ENCODE data around the gene KLHL25. TPM values are rescaled to one million over a fixed set of nuclear protein-coding genes. Genes with fewer than 3 reads are reported as not detected.

Gene KLHL25
- total RNA-seq, 1 donor, result 8.8 TPM

GRCh38 chr15:85762039-85762755 lies 32.5 kb downstream of the KLHL25 start:
- H3K4me3 ChIP-seq (ENCODE audit: low read length), result no peak overlapping the region
- no peaks in the 10 kb centered on the region for H3K9me3 ChIP-seq (ENCODE audit: low read depth, low read length)
- H3K27me3 ChIP-seq (ENCODE audit: insufficient read depth, low read length), result no peaks in the 10 kb centered on the region
- no peaks in the 10 kb centered on the region for H3K4me1 ChIP-seq (ENCODE audit: insufficient read depth, low read length)

- H3K4me1 ChIP-seq (ENCODE audit: insufficient read depth, low read length), result no peaks in the 10 kb centered on the region
- H3K9me3 ChIP-seq (ENCODE audit: low read depth, low read length), result no peaks in the 10 kb centered on the region
- no peaks in the 10 kb centered on the region for H3K27me3 ChIP-seq (ENCODE audit: insufficient read depth, low read length)
- H3K4me3 ChIP-seq (ENCODE audit: low read length), result no peak overlapping the region
These were observed 33.1 kb downstream of the KLHL25 start for GRCh38 chr15:85761635-85762034.

- no peaks in the 10 kb centered on the region for H3K9me3 ChIP-seq (ENCODE audit: low read depth, low read length)
These were observed 34.0 kb downstream of the KLHL25 start for GRCh38 chr15:85760531-85761371.

GRCh38 chr15:85760049-85760448 lies 34.7 kb downstream of the KLHL25 start:
- Histone ChIP-seq H3K27me3 (ENCODE audit: insufficient read depth, low read length) (no peaks in the 10 kb centered on the region), H3K4me3 (ENCODE audit: low read length) (no peak overlapping the region), H3K4me1 (ENCODE audit: insufficient read depth, low read length) (no peaks in the 10 kb centered on the region), H3K9me3 (ENCODE audit: low read depth, low read length) (no peaks in the 10 kb centered on the region)

More at GRCh38 chr15:85760531-85761371, 34.0 kb downstream of the KLHL25 start:
- Histone ChIP-seq H3K4me1 (ENCODE audit: insufficient read depth, low read length) (no peaks in the 10 kb centered on the region), H3K27me3 (ENCODE audit: insufficient read depth, low read length) (no peaks in the 10 kb centered on the region), H3K4me3 (ENCODE audit: low read length) (no peak overlapping the region)

GRCh38 chr15:85759376-85759775 lies 35.3 kb downstream of the KLHL25 start:
- no peaks in the 10 kb centered on the region for H3K4me1 ChIP-seq (ENCODE audit: insufficient read depth, low read length)
- no peaks in the 10 kb centered on the region for H3K9me3 ChIP-seq (ENCODE audit: low read depth, low read length)
- H3K4me3 ChIP-seq (ENCODE audit: low read length), result no peak overlapping the region
- H3K27me3 ChIP-seq (ENCODE audit: insufficient read depth, low read length), result no peaks in the 10 kb centered on the region

GRCh38 chr15:85758655-85758978 lies 36.1 kb downstream of the KLHL25 start:
- Histone ChIP-seq H3K27me3 (ENCODE audit: insufficient read depth, low read length) (no peaks in the 10 kb centered on the region), H3K9me3 (ENCODE audit: low read depth, low read length) (no peaks in the 10 kb centered on the region)

GRCh38 chr15:85757939-85758654 lies 36.6 kb downstream of the KLHL25 start:
- Histone ChIP-seq H3K4me3 (ENCODE audit: low read length) (no peak overlapping the region), H3K9me3 (ENCODE audit: low read depth, low read length) (no peaks in the 10 kb centered on the region), H3K27me3 (ENCODE audit: insufficient read depth, low read length) (no peaks in the 10 kb centered on the region), H3K4me1 (ENCODE audit: insufficient read depth, low read length) (no peaks in the 10 kb centered on the region)

More at GRCh38 chr15:85758655-85758978, 36.1 kb downstream of the KLHL25 start:
- Histone ChIP-seq H3K4me3 (ENCODE audit: low read length) (no peak overlapping the region), H3K4me1 (ENCODE audit: insufficient read depth, low read length) (no peaks in the 10 kb centered on the region)

GRCh38 chr15:85757073-85757938 lies 37.4 kb downstream of the KLHL25 start:
- Histone ChIP-seq H3K27me3 (ENCODE audit: insufficient read depth, low read length) (no peaks in the 10 kb centered on the region), H3K9me3 (ENCODE audit: low read depth, low read length) (no peaks in the 10 kb centered on the region), H3K4me3 (ENCODE audit: low read length) (no peak overlapping the region), H3K4me1 (ENCODE audit: insufficient read depth, low read length) (no peaks in the 10 kb centered on the region)

- Histone ChIP-seq H3K27me3 (ENCODE audit: insufficient read depth, low read length) (no peaks in the 10 kb centered on the region), H3K9me3 (ENCODE audit: low read depth, low read length) (no peaks in the 10 kb centered on the region), H3K4me1 (ENCODE audit: insufficient read depth, low read length) (no peaks in the 10 kb centered on the region), H3K4me3 (ENCODE audit: low read length) (no peak overlapping the region)
These were observed 38.2 kb downstream of the KLHL25 start for GRCh38 chr15:85756411-85757072.

- no peak overlapping the region for H3K4me3 ChIP-seq (ENCODE audit: low read length)
- no peaks in the 10 kb centered on the region for H3K9me3 ChIP-seq (ENCODE audit: low read depth, low read length)
- no peaks in the 10 kb centered on the region for H3K27me3 ChIP-seq (ENCODE audit: insufficient read depth, low read length)
- H3K4me1 ChIP-seq (ENCODE audit: insufficient read depth, low read length), result no peaks in the 10 kb centered on the region
These were observed 38.8 kb downstream of the KLHL25 start for GRCh38 chr15:85755942-85756341.

- Histone ChIP-seq H3K4me3 (ENCODE audit: low read length) (no peak overlapping the region), H3K9me3 (ENCODE audit: low read depth, low read length) (no peaks in the 10 kb centered on the region), H3K27me3 (ENCODE audit: insufficient read depth, low read length) (no peaks in the 10 kb centered on the region), H3K4me1 (ENCODE audit: insufficient read depth, low read length) (no peaks in the 10 kb centered on the region)
These were observed 39.3 kb downstream of the KLHL25 start for GRCh38 chr15:85755471-85755870.

GRCh38 chr15:85754989-85755388 lies 39.7 kb downstream of the KLHL25 start:
- H3K9me3 ChIP-seq (ENCODE audit: low read depth, low read length), result no peaks in the 10 kb centered on the region
- no peak overlapping the region for H3K4me3 ChIP-seq (ENCODE audit: low read length)
- no peaks in the 10 kb centered on the region for H3K4me1 ChIP-seq (ENCODE audit: insufficient read depth, low read length)
- H3K27me3 ChIP-seq (ENCODE audit: insufficient read depth, low read length), result no peaks in the 10 kb centered on the region

GRCh38 chr15:85753791-85754452 lies 40.8 kb downstream of the KLHL25 start:
- H3K27me3 ChIP-seq (ENCODE audit: insufficient read depth, low read length), result no peaks in the 10 kb centered on the region
- H3K4me1 ChIP-seq (ENCODE audit: insufficient read depth, low read length), result no peaks in the 10 kb centered on the region
- H3K9me3 ChIP-seq (ENCODE audit: low read depth, low read length), result no peaks in the 10 kb centered on the region
- H3K4me3 ChIP-seq (ENCODE audit: low read length), result no peak overlapping the region

GRCh38 chr15:85753261-85753660 lies 41.5 kb downstream of the KLHL25 start:
- Histone ChIP-seq H3K4me1 (ENCODE audit: insufficient read depth, low read length) (no peaks in the 10 kb centered on the region), H3K9me3 (ENCODE audit: low read depth, low read length) (no peaks in the 10 kb centered on the region), H3K4me3 (ENCODE audit: low read length) (no peak overlapping the region), H3K27me3 (ENCODE audit: insufficient read depth, low read length) (no peaks in the 10 kb centered on the region)
